SK-N-SH treated with all-trans-retinoic acid at 6 μM for 48 hours (cell line): Measurements from ENCODE around the gene LAX1.

Experiments
- TOX ChIP-seq: fragments of 250-450 bp; sonication (Bioruptor Pico); IDR thresholded peaks from 2 replicates; pipeline ENCODE4 v1.8.0; 2021; ENCODE audit warnings: mild to moderate bottlenecking, moderate library complexity, borderline replicate concordance
- ZFP3 ChIP-seq: fragments of 250-450 bp; sonication (Bioruptor Pico); IDR thresholded peaks from 2 replicates; pipeline ENCODE4 v1.5.0; 2020; ENCODE audit warnings: mild to moderate bottlenecking, moderate library complexity
- ZNF8 ChIP-seq: fragments of 450-650 bp; formaldehyde crosslinking; IDR thresholded peaks from 2 replicates; pipeline ENCODE4 v1.5.0; 2020; ENCODE audit warnings: mild to moderate bottlenecking, moderate library complexity

- no peak for TF ChIP-seq ZNF8 (CRISPR knock-in tag)
- TF ChIP-seq TOX (CRISPR knock-in tag), result no peak
- TF ChIP-seq ZFP3 (CRISPR knock-in tag), result no peak
These were observed 13.8 kb downstream of the LAX1 start for GRCh38 chr1:203778789-203779188.
